ENCODE data around the gene DNAAF9. TPM values are rescaled to one million over a fixed set of nuclear protein-coding genes. Genes with fewer than 3 reads are reported as not detected.

The DNAAF9 gene
- total RNA-seq, 1 donor from 2014 or later: 10.9 TPM

- Histone ChIP-seq H3K9me3 (no peaks in the 10 kb centered on the region), H3K36me3 (peaks cover 26 to 38% of the 10 kb centered on the region in 2 donors), H3K27me3 (no peaks in the 10 kb centered on the region), H3K4me1 (no peaks in the 10 kb centered on the region), H3K4me3 (no peak overlapping the region), H3K27ac (no peak overlapping the region)
- TF ChIP-seq CTCF (IDR thresholded peaks at IDR 0.05): no peak
- intact Hi-C loops (cut with DNase I): no loop called here
- DNase-seq (ENCODE audit: low spot score in 2 of 2): no peak
Observed at GRCh38 chr20:3367089-3367488, 40.4 kb downstream of the DNAAF9 start.

DNA sequence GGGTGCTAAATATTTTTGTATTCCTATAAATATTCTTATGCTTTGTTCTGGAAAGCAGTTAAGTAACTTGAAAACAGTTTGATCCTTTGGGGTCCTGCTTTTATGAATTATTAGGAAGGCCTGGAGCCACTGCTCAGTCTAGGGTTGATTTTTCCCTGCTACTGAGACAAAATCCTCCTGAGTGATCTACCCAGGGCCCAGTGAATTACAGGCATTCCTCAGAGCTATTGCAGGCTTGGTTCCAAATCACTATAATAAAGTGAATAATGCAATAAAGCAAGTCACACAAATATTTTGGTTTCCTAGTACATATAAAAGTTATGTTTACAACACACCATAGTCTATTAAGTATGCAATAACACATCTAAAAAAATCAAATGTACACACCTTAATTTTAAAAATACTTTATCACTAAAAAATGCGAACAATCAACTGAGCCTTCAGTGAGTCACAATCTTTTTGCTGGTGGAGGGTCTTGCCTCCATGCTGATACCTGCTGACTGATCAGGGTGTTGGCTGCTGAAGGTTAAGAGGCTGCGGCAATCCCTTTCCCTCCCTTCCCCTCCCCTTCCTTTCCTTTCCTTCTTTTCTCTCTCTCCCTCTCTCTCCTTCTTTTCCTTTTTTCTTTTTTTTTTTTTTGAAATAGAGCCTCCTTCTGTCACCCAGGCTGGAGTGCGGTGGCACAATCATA is 43.0 kb downstream of the DNAAF9 start:
- peaks cover 17% of the 10 kb centered on the region in 2 donors for H3K36me3 ChIP-seq
- intact Hi-C loops (cut with DNase I): no loop called here
- H3K9me3 ChIP-seq: no peaks in the 10 kb centered on the region
- no peaks in the 10 kb centered on the region for H3K27me3 ChIP-seq
- no peak for DNase-seq (ENCODE audit: low spot score in 2 of 2)
- no peak for TF ChIP-seq CTCF (IDR thresholded peaks at IDR 0.05)
- no peak overlapping the region for H3K4me3 ChIP-seq
- H3K4me1 ChIP-seq: no peaks in the 10 kb centered on the region
- no peak overlapping the region for H3K27ac ChIP-seq

DNA sequence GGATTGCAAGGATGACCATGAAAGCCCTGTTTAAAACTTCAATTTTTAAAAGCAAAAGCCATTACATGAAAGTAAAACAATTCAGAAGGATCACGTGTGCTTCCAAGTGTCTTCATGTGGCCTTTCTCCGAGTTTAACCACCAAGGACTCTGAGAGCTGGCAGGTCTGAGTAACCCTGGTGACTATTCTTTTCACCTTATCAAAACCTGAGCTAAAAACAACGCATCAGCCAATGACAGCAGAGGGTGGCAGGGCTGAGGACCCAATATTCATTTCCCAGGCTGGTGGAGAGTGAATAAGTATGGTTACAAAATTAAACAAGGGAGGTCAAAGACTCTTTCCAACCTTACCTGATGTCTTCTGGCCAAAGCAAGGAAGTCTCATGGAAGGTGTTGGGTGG is 46.7 kb downstream of the DNAAF9 start:
- H3K27ac ChIP-seq: no peak overlapping the region
- H3K9me3 ChIP-seq: no peaks in the 10 kb centered on the region
- no peak for TF ChIP-seq CTCF (IDR thresholded peaks at IDR 0.05)
- H3K4me3 ChIP-seq: no peak overlapping the region
- no peak for DNase-seq (ENCODE audit: low spot score in 2 of 2)
- peaks cover 21% of the 10 kb centered on the region in 2 donors for H3K36me3 ChIP-seq
- no peaks in the 10 kb centered on the region for H3K27me3 ChIP-seq
- H3K4me1 ChIP-seq: no peaks in the 10 kb centered on the region
- intact Hi-C loops (cut with DNase I): no loop called here

DNA sequence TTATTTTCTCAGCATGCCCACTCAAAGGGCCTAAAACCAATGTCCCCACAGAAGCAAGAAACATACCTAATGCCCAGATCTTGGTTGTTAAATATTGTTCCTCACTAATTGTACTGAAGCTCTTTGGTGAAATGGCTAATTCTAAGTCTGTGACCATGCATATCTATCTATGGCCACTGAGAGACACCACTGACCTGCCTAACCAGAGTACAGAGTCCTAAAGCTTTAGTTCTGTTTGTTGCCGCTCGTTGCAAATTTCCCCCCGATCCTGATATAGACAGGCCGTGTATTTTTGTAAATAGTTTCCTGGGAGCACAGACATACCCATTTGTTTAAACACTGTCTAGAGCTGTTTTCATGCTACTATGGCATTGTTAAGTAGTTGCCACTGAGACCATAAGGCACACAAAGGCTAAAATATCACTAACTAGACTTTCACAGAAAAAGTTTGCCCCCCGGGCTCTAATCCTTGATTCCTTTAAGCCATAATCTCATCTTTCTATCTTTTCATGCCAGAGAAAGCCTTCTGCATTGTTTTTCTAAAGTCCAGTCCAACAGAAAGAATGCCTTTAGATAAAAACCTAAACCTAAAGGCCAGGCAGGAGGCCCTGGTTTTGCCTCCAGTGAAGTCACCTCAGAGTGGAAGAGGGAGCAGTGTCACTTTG is 48.7 kb downstream of the DNAAF9 start:
- no peak for DNase-seq (ENCODE audit: low spot score in 2 of 2)
- intact Hi-C loops (cut with DNase I): no loop called here
- Histone ChIP-seq H3K9me3 (no peaks in the 10 kb centered on the region), H3K4me1 (no peaks in the 10 kb centered on the region), H3K27ac (no peak overlapping the region), H3K27me3 (no peaks in the 10 kb centered on the region), H3K4me3 (no peak overlapping the region), H3K36me3 (peaks cover 18 to 23% of the 10 kb centered on the region in 2 donors)
- no peak for TF ChIP-seq CTCF (IDR thresholded peaks at IDR 0.05)

Other genes starting within 250 kb of the DNAAF9 start
- gene FASTKD5, start 247.8 kb downstream of the DNAAF9 start, total RNA-seq: 6.1 TPM
- gene UBOX5, start 247.8 kb downstream of the DNAAF9 start, total RNA-seq: 6.8 TPM
- gene LZTS3, start 234.1 kb downstream of the DNAAF9 start, total RNA-seq: 14.9 TPM
- gene DDRGK1, start 203.0 kb downstream of the DNAAF9 start, total RNA-seq: 18.0 TPM
- 111 TPM for gene ITPA, start 198.2 kb downstream of the DNAAF9 start, total RNA-seq
- gene SLC4A11, start 168.5 kb downstream of the DNAAF9 start, total RNA-seq: 1.6 TPM
- gene ATRN, start 63.3 kb upstream of the DNAAF9 start, total RNA-seq: 8.6 TPM

Measured in ascending aorta (tissue), 2 donors.